Measurements from ENCODE around the gene FAAH. TPM values are rescaled to one million over a fixed set of nuclear protein-coding genes. Genes with fewer than 3 reads are reported as not detected.

Gene FAAH
- total RNA-seq, 1 experiment from 2014 or later, result 24.8 TPM

GRCh38 chr1:46421739-46422138 is 27.6 kb downstream of the FAAH start:
- POLR2A ChIA-PET, result no interaction called here
- CTCF ChIA-PET, result interaction anchor here (0.9 to 1.7 kb wide), 2 partner anchors 21 to 25 kb away, joined by 4 to 8 read pairs; no protein-coding TSS in a partner anchor

GRCh38 chr1:46422261-46422871 is 28.2 kb downstream of the FAAH start:
- intact Hi-C loops (cut with micrococcal nuclease), result no loop called here
- no TSS peak for BruUV-seq (replicated peaks)

More at GRCh38 chr1:46421739-46422138, 27.6 kb downstream of the FAAH start:
- intact Hi-C loops (cut with micrococcal nuclease), result no loop called here
- H3K27me3 ChIP-seq (ENCODE audit: insufficient read depth, low read length), result no peaks in the 10 kb centered on the region
- no TSS peak for BruUV-seq (replicated peaks)
- no peak overlapping the region for H3K9ac ChIP-seq (ENCODE audit: low read length)
- no peak for TF ChIP-seq YY1 (IDR thresholded peaks at IDR 0.05; ENCODE audit: extremely low read depth, insufficient replicate concordance, low read depth, low read length)
- TF ChIP-seq ZFX (IDR thresholded peaks at IDR 0.05), result no peak
- TF ChIP-seq POLR2A (IDR thresholded peaks at IDR 0.05; ENCODE audit: borderline replicate concordance, extremely low read depth, insufficient read depth, insufficient read length), result no peak
- no peak for TF ChIP-seq JUND (IDR thresholded peaks at IDR 0.05)
- peaks cover 0 to 11% of the 10 kb centered on the region in 2 experiments; a peak in 1 of 4 replicates for H3K4me1 ChIP-seq (ENCODE audit: control insufficient read depth in 1 of 2, insufficient read depth in 2 of 2, low read length in 2 of 2)
- H3K4me3 ChIP-seq (replicated peaks in 1 of 2; ENCODE audit: low read depth in 1 of 2, low read length in 2 of 2), result no peak overlapping the region
- H3K79me2 ChIP-seq (ENCODE audit: insufficient read depth, low read length), result no peaks in the 10 kb centered on the region
- no peaks in the 10 kb centered on the region for H3K36me3 ChIP-seq (ENCODE audit: control insufficient read depth in 1 of 2, insufficient read depth in 2 of 2, low read length in 2 of 2)
- H3K9me3 ChIP-seq (ENCODE audit: control insufficient read depth in 1 of 2, insufficient read depth in 1 of 2, low read depth in 1 of 2, low read length in 2 of 2), result no peaks in the 10 kb centered on the region
- ATAC-seq, result no peak
- RAD21 ChIA-PET (ENCODE audit: low non-redundant PET in 1 of 2, low total read pairs in 2 of 2, uncharacterized antibody in 2 of 2, unreplicated experiment in 2 of 2), result no interaction called here
- H3K9me2 ChIP-seq (ENCODE audit: insufficient read depth), result no peaks in the 10 kb centered on the region
- H3K27ac ChIP-seq (ENCODE audit: low read depth, low read length), result no peak overlapping the region
- no peaks in the 10 kb centered on the region for H4K20me1 ChIP-seq (ENCODE audit: insufficient read depth)
- DNase-seq (ENCODE audit: low read depth, low spot score), result no peak
- no peak overlapping the region for H3K4me2 ChIP-seq (ENCODE audit: low read length)
- H2AFZ ChIP-seq (ENCODE audit: low read depth, low read length, poor library complexity, severe bottlenecking), result no peak overlapping the region

More at GRCh38 chr1:46422261-46422871, 28.2 kb downstream of the FAAH start:
- ATAC-seq (no peak), DNase-seq (ENCODE audit: low read depth, low spot score) (no peak)
- H3K36me3 ChIP-seq (ENCODE audit: control insufficient read depth in 1 of 2, insufficient read depth in 2 of 2, low read length in 2 of 2), result no peaks in the 10 kb centered on the region
- TF ChIP-seq YY1 (IDR thresholded peaks at IDR 0.05; ENCODE audit: extremely low read depth, insufficient replicate concordance, low read depth, low read length), result no peak
- no peak for TF ChIP-seq ZFX (IDR thresholded peaks at IDR 0.05)
- no peak for TF ChIP-seq FOSL1 (IDR thresholded peaks at IDR 0.05; ENCODE audit: low read depth)
- TF ChIP-seq MAX (IDR thresholded peaks at IDR 0.05), result no peak
- TF ChIP-seq EZH2phosphoT487 (IDR thresholded peaks at IDR 0.05; ENCODE audit: borderline replicate concordance), result no peak
- no peak for TF ChIP-seq EGR1 (IDR thresholded peaks at IDR 0.05; ENCODE audit: low read depth)
- no peak for TF ChIP-seq SP1 (IDR thresholded peaks at IDR 0.05; ENCODE audit: low read depth)
- TF ChIP-seq TCF7L2 (IDR thresholded peaks at IDR 0.05; ENCODE audit: borderline replicate concordance, extremely low read depth, insufficient read depth, insufficient read length), result no peak
- no peak for TF ChIP-seq CEBPB (IDR thresholded peaks at IDR 0.05; ENCODE audit: low read depth)
- TF ChIP-seq CTCF (IDR thresholded peaks at IDR 0.05 in 2 of 3, conservative IDR thresholded peaks at IDR 0.05 in 1 of 3; ENCODE audit: borderline replicate concordance in 1 of 3, insufficient read depth in 1 of 3, low read depth in 2 of 3, low read length in 2 of 3), result no peak
- TF ChIP-seq RAD21 (IDR thresholded peaks at IDR 0.05; ENCODE audit: low read depth), result no peak
- no peak for TF ChIP-seq POLR2AphosphoS5 (IDR thresholded peaks at IDR 0.05; ENCODE audit: low read depth, low read length)
- no peak for TF ChIP-seq JUND (IDR thresholded peaks at IDR 0.05)
- no peak for TF ChIP-seq POLR2A (IDR thresholded peaks at IDR 0.05; ENCODE audit: borderline replicate concordance, extremely low read depth, insufficient read depth, insufficient read length)
- TF ChIP-seq CBX3 (IDR thresholded peaks at IDR 0.05; ENCODE audit: low read depth), result no peak
- no peak for TF ChIP-seq EZH2 (IDR thresholded peaks at IDR 0.05)
- TF ChIP-seq SRF (IDR thresholded peaks at IDR 0.05; ENCODE audit: low read depth), result no peak
- TF ChIP-seq SIN3A (IDR thresholded peaks at IDR 0.05; ENCODE audit: low read depth), result no peak
- TF ChIP-seq ATF3 (IDR thresholded peaks at IDR 0.05), result no peak
- ChIA-PET CTCF (interaction anchor here (0.9 to 1.7 kb wide), 2 partner anchors 20 to 24 kb away, joined by 4 to 8 read pairs; no protein-coding TSS in a partner anchor), POLR2A (no interaction called here), RAD21 (ENCODE audit: low non-redundant PET in 1 of 2, low total read pairs in 2 of 2, uncharacterized antibody in 2 of 2, unreplicated experiment in 2 of 2) (no interaction called here)
- H3K4me2 ChIP-seq (ENCODE audit: low read length), result no peak overlapping the region
- H3K9me3 ChIP-seq (ENCODE audit: control insufficient read depth in 1 of 2, insufficient read depth in 1 of 2, low read depth in 1 of 2, low read length in 2 of 2), result no peaks in the 10 kb centered on the region
- no peaks in the 10 kb centered on the region for H3K79me2 ChIP-seq (ENCODE audit: insufficient read depth, low read length)
- no peak overlapping the region for H2AFZ ChIP-seq (ENCODE audit: low read depth, low read length, poor library complexity, severe bottlenecking)
- no peaks in the 10 kb centered on the region for H3K9me2 ChIP-seq (ENCODE audit: insufficient read depth)
- no peak overlapping the region for H3K4me3 ChIP-seq (replicated peaks in 1 of 2; ENCODE audit: low read depth in 1 of 2, low read length in 2 of 2)
- peaks cover 0 to 11% of the 10 kb centered on the region in 2 experiments; a peak in 1 of 4 replicates for H3K4me1 ChIP-seq (ENCODE audit: control insufficient read depth in 1 of 2, insufficient read depth in 2 of 2, low read length in 2 of 2)
- H3K27me3 ChIP-seq (ENCODE audit: insufficient read depth, low read length), result no peaks in the 10 kb centered on the region
- no peak overlapping the region for H3K9ac ChIP-seq (ENCODE audit: low read length)
- H4K20me1 ChIP-seq (ENCODE audit: insufficient read depth), result no peaks in the 10 kb centered on the region
- no peak overlapping the region for H3K27ac ChIP-seq (ENCODE audit: low read depth, low read length)
